ENCODE results near the gene OR6S1.

Gene OR6S1

DNA sequence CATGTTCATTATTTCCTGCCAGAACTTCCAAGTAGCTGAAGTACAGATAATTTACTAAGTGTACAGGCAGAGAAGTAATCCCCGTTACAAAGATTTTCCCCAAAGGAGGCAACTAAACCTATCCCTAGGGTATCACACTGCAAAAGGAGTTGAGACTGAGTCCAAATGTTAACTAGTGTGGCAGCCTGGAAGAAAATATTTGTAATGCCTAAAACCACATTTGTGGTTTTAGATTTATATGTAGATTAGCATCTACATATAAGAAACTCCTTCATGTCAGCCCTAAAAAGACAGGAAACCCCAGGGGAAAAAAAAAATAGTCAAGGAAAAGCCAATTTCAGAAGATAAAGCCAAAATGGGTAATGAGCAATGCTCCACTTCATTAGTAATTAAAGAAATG is 48.9 kb downstream of the OR6S1 start:
- H3K36me3 ChIP-seq = no peaks in the 10 kb centered on the region
- no peak overlapping the region for H3K27ac ChIP-seq
- H3K4me3 ChIP-seq (ENCODE audit: low read depth, low read length) = no peak overlapping the region
- no peak for DNase-seq
- TF ChIP-seq, protein P1, sequence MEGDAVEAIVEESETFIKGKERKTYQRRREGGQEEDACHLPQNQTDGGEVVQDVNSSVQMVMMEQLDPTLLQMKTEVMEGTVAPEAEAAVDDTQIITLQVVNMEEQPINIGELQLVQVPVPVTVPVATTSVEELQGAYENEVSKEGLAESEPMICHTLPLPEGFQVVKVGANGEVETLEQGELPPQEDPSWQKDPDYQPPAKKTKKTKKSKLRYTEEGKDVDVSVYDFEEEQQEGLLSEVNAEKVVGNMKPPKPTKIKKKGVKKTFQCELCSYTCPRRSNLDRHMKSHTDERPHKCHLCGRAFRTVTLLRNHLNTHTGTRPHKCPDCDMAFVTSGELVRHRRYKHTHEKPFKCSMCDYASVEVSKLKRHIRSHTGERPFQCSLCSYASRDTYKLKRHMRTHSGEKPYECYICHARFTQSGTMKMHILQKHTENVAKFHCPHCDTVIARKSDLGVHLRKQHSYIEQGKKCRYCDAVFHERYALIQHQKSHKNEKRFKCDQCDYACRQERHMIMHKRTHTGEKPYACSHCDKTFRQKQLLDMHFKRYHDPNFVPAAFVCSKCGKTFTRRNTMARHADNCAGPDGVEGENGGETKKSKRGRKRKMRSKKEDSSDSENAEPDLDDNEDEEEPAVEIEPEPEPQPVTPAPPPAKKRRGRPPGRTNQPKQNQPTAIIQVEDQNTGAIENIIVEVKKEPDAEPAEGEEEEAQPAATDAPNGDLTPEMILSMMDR (IDR thresholded peaks at IDR 0.05; ENCODE audit: low read depth, low read length) = no peak
- peaks cover 73% of the 10 kb centered on the region for H3K27me3 ChIP-seq (ENCODE audit: insufficient read depth, low read depth, severe bottlenecking)
- peaks cover 2% of the 10 kb centered on the region for H3K9me3 ChIP-seq (ENCODE audit: severe bottlenecking)

DNA sequence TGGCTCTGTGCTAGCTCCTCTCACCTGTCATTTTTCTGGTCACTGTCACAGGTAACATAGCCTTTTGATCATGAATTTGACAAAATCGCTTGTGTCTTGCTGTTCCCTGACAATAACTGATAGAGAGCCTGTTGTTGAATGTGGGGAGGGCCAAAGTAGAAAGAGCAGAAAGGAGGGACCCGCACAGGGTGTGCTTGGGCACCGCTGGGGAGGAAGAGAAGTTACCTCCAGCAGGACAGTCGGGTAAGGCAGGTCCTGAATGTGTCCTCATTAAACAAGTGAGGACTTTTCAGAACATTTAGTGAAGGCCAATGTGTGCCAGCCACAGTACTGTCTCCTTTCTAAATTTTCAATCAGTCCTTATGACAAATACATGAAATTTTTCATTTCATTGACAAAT is 50.3 kb downstream of the OR6S1 start, which contains the start of gene RNASE12:
TSS of gene RNASE12 (minus strand) at position 142 of the 400 bp plus-strand sequence. CDS start 653 bp downstream, outside the sequence.
- Histone ChIP-seq H3K4me3 (ENCODE audit: low read depth, low read length) (no peak within 1 kb of the TSS), H3K27ac (no peak within 1 kb of the TSS), H3K27me3 (ENCODE audit: insufficient read depth, low read depth, severe bottlenecking) (peaks cover 72% of the 10 kb centered on the region), H3K36me3 (no peaks in the 10 kb centered on the region), H3K9me3 (ENCODE audit: severe bottlenecking) (peaks cover 2% of the 10 kb centered on the region)
- TF ChIP-seq, protein P1 (IDR thresholded peaks at IDR 0.05; ENCODE audit: low read depth, low read length) = no peak
- DNase-seq = no peak

All from WERI-Rb-1 (cell line).